Stimulated activated CD4-positive, alpha-beta T cell treated with anti-CD3 and anti-CD28 coated beads, Interleukin-12 subunit alpha, Interleukin-12 subunit beta, amount 100 ng/mL, for 24 hours (primary cell): Measurements from ENCODE around the gene ANKFY1.
"Not testable (repeated sequence)": the region's sequence is repeated elsewhere in the genome, so short reads cannot be mapped to it uniquely, and the experiment has no call there.

Experiments used
- DNase-seq, 2 experiments: peaks; one replicate each; pipeline ENCODE4 v3.0.0-alpha.2; 2020; ENCODE audit warnings: low read depth in 2 of 2

The ANKFY1 gene

GRCh38 chr17:4261452-4261851 is 2.3 kb downstream of the ANKFY1 start:
- DNase-seq: no peak

GRCh38 chr17:4258867-4259266 is 4.9 kb downstream of the ANKFY1 start:
- no peak for DNase-seq

GRCh38 chr17:4256952-4257351 is 6.8 kb downstream of the ANKFY1 start:
- DNase-seq: no peak

- DNase-seq: not testable (repeated sequence)
Observed at GRCh38 chr17:4255271-4255670, 8.5 kb downstream of the ANKFY1 start.

GRCh38 chr17:4250887-4251286 is 12.9 kb downstream of the ANKFY1 start:
- no peak for DNase-seq

GRCh38 chr17:4249452-4250029 is 14.2 kb downstream of the ANKFY1 start:
- DNase-seq: no peak

- no peak for DNase-seq
Observed at GRCh38 chr17:4248504-4249277, 15.1 kb downstream of the ANKFY1 start.

- no peak for DNase-seq
Observed at GRCh38 chr17:4247971-4248388, 15.8 kb downstream of the ANKFY1 start.

GRCh38 chr17:4247361-4247970 is 16.3 kb downstream of the ANKFY1 start:
- DNase-seq: no peak

- no peak for DNase-seq
Observed at GRCh38 chr17:4246674-4247073, 17.1 kb downstream of the ANKFY1 start.

- no peak for DNase-seq
Observed at GRCh38 chr17:4241535-4241934, 22.2 kb downstream of the ANKFY1 start.

- DNase-seq: no peak
Observed at GRCh38 chr17:4236456-4236855, 27.3 kb downstream of the ANKFY1 start.

- DNase-seq: no peak
Observed at GRCh38 chr17:4235372-4236279, 28.2 kb downstream of the ANKFY1 start.

- no peak for DNase-seq
Observed at GRCh38 chr17:4234401-4234800, 29.4 kb downstream of the ANKFY1 start.

GRCh38 chr17:4233668-4234258 is 30.0 kb downstream of the ANKFY1 start:
- DNase-seq: no peak

GRCh38 chr17:4232168-4232813 is 31.5 kb downstream of the ANKFY1 start:
- no peak for DNase-seq

GRCh38 chr17:4229627-4230541 is 33.9 kb downstream of the ANKFY1 start:
- no peak for DNase-seq

GRCh38 chr17:4221899-4222659 is 41.7 kb downstream of the ANKFY1 start:
- no peak for DNase-seq

GRCh38 chr17:4221163-4221562 is 42.6 kb downstream of the ANKFY1 start:
- DNase-seq: no peak
